GM18873 (cell line): ENCODE data around the gene SORCS2.

Experiments
- ATAC-seq: cut with Tn5 transposase; IDR thresholded peaks from one replicate; pipeline ENCODE4 v1.9.1; 2021; ENCODE audit warnings: mild to moderate bottlenecking, moderate library complexity, moderate number of reproducible peaks; ENCODE audit not compliant: unreplicated experiment, low FRiP score

The SORCS2 gene

DNA sequence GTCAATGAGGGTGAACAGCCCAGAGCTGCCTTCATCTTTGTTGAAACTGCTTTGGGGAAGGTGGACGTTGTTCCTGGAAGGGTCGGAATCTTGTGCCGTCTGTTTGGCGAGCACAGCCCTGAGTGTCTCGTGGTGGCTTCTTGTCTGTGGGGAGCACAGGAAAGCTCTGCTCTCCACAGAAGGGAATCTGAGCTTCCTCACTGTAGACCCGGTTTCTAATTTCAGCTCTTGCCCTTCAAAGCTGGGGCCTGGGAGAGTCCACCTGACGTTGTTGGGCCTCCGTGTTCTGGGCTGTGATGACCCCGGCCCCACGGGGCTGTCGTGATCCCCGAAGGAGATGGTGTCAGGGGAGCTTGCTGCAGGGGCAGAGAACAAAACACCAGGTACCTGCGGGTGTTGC lies 47.5 kb downstream of the SORCS2 start:
- no peak for ATAC-seq

DNA sequence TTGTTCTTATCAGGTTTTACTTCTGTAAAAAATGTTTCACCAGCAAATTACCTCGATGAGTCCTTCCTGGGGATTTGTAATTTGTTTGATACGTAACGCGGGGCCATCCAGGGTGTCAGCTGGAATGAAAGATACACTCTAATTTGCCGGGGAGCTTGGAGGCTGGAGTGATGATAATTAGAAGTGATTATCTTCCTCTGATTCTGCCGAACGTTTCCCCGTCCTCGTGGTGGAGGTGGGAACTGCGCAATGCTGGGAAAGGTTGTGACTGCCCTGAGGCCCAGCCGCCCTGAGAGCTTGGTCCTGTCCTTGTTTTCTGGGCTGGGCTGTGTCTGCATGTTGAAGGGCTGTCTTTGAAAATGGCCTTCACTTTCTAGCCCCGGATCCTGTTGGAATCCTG lies 48.0 kb downstream of the SORCS2 start:
- no peak for ATAC-seq

DNA sequence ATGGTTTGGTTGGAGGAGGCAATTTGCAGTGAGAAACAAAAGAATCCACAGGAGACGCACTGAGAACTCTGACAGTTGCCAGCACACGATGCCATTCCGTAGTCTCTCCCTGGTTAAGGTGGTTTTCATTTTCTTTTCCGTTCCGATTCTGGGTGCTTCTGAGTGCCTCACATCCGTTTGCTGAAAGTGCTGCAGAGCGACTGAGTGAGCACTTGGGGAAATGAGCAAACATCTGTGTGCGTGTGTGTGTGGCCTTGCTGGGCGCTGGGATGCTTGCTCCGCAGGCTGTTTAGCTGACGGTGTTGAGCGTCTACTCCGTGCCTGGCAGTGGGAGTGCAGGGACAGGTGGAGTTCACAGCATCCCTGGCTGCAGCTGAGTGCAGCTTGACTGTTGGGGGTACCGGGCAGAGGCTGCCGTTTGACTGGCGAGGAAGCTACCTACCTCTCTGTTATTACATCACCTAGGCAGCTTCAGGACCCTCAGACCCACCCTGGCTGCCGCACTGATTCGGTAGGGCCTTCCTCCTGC lies 49.3 kb downstream of the SORCS2 start:
- ATAC-seq: no peak

DNA sequence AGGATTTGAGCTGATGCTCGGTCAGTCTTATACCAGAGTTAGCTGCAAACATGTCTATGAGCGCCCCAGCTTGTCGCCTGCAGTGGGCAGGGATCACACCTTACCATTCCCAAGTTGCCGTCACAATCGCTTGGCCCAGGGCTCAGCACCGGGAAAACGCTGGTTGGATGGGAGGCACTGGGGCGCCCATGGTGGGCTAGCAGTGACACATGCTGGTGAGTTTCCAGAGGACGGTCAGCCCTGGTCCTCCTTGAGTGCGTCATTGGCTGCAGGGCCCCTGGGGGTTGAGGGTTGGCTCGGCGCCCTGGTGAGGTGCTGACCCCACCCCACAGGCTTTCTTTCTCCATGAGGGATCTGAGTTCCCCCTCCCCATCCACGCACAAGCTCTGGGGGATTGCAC lies 50.4 kb downstream of the SORCS2 start:
- ATAC-seq: no peak

DNA sequence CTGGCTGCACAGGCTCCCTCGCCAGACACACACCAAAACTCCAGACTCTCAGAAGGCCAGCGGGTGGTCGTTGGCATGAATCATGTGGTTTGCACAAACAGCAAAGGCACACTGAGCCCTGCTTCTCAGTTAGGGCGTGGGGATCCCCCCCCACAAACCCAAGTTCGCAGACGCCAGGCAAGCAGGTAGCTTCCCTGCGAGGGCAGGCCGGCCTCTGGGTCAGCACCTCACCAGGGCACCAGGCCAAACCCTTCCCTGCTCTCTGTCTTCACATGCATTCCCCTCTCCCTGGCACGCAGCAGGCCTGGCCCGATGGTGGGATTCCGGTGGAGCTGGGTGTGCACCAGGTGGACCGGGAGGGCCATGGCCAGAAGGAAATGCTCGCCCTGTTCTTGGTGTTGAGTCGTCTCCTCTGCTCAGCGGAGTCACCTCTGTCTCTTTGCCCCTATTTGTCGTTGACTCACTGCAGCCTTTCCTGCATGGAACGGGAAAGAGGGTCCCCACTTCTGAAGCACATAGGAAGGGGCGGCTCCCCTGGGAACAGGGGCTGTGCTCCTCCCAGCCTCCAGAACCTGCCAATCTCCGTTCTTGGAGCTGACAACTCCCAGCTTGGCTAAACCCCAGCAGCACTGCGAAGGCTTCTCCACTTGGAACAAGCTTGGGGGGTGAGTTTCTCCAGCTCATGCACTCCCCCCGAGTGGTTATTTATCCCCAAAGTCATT lies 51.4 kb downstream of the SORCS2 start:
- ATAC-seq: no peak

DNA sequence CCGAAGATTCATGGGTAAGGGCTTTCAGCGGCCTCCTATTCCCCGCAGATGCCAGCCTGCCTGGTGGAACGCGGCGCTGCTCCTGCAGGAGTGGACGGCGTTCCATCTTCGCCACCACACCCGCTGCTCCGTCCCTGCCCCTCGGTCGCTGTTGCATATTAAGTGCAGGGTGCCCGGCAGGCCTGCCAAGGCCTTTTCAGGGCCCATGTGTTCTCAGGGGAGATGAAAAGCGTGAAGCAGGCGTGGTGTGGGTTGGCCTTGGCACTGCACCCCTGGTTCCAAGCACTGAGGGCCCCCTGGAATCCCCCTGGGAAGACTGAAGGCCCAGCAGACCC lies 52.0 kb downstream of the SORCS2 start:
- ATAC-seq: no peak

DNA sequence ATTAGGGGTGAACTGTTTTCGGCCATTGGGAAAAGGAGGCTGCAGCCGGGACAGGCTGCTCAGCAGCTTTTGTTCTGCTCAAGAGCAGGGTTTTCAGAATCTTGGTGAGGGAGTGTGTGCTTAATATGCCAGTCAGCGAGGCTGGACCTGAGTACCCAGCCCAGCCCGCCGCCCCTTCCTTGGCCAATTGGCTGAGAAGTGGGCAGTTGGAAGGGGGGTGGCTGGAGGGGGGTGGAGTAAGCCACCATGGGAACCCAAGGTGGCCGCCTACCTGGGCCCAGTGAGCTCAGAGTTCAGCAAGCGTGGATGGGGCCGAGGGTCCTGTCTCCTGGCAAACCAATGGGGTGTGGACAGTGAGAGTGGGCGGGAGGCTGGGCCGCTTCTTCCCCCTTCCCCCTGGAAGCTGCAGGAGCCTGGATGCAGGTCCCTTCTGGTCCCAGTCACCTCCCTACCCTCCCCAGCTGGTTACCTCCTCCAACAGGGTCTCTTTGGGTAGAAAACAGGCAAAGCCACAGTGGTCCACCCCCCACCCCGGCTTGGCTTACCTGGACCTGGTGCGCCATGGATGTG lies 52.5 kb downstream of the SORCS2 start:
- ATAC-seq: no peak

DNA sequence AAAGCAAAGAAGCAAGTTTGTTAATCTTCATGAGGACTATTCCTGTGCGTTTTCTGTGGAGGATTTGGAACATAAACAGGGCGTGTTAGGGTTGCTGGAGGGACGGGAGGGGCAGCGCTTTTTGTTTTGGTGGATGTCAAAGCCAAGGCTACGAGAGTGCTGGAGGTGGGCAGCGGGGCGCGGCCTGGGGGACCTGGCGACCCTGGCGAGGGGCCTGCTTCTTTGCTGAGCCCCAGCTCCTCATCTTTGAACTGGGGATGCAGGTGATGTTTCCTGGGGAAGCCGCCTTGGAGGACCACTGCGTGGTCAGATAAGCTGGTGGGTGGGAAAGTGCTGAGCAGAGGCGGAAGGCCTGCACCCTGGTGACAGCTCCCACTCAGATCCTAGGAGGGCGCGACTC lies 55.2 kb downstream of the SORCS2 start:
- no peak for ATAC-seq

DNA sequence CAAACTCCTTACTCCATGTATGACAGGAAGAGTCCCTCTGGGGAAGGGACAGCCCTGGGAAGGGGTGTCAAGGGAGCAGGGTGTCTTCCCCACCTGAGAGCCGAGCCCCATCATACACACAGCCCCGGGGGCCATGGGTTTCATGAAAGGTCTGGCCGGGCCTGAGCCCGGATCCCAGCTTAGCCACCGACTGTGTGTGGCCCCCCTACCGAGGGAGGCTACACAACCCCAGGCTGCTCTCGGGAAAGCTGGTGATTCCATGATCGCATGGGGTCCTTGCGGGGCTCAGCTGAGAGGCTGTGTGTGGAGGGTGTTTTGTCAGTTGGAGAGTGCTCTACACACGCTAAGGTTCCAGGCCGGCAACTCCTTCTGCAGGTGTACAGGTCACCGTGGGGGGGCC lies 55.6 kb downstream of the SORCS2 start:
- ATAC-seq: no peak

DNA sequence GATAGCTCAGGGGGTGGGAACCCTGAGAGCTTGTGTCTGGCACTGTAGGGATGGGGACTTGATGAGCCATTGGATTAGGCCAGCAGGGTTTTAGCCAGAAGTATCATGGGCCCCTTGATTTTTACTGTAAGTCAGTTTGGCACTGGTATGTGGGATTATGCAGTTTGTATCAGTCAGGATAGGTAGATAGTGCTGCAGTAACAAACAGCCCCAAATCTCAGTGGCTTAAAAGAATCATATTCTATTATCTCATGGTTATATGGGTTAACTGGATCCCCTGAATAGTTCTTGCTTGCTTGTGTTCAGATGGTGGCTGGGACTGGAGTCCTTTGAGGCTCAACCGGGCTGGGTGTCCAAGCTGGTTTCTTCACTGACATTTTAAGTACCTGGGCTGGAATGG lies 56.5 kb downstream of the SORCS2 start:
- no peak for ATAC-seq

DNA sequence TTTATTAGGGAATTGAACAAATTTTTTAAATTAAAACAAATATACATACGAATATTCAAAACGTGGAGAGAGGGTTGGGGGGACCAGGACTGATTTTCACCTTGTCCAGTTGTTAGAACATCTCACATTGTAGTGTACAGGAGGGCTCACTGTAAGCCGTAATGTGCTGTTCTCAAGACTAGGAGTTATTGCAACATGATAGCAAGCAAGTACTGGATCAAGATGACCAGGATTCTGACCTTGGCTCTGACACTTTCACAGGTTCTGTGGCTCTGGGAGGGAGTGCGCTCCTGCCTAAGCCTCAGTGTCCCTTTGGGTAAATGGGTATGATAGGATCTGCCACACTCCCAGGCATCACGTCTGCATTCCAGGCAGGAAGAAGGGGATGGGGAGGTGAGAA lies 59.0 kb downstream of the SORCS2 start:
- ATAC-seq: no peak

DNA sequence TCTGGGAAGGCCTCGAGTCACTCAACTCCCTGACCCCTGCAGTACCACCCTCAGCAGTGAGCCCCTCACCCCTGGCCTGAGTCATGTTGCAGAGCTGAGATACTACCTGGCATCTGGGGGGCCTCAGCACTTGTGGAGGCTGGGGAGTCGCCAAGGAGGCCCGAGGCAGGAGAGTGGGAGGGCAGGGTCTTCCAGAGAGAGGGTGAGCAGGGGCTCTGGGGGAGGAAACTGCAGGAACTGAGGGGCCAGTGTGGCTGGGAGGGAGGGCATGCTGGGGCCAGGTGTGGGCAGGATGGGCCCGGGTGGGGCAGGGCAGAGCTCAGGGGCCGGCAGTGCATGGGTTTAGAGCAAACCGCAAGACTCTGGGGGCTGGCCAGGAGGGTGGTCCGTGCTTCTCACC lies 59.7 kb downstream of the SORCS2 start:
- ATAC-seq: no peak

DNA sequence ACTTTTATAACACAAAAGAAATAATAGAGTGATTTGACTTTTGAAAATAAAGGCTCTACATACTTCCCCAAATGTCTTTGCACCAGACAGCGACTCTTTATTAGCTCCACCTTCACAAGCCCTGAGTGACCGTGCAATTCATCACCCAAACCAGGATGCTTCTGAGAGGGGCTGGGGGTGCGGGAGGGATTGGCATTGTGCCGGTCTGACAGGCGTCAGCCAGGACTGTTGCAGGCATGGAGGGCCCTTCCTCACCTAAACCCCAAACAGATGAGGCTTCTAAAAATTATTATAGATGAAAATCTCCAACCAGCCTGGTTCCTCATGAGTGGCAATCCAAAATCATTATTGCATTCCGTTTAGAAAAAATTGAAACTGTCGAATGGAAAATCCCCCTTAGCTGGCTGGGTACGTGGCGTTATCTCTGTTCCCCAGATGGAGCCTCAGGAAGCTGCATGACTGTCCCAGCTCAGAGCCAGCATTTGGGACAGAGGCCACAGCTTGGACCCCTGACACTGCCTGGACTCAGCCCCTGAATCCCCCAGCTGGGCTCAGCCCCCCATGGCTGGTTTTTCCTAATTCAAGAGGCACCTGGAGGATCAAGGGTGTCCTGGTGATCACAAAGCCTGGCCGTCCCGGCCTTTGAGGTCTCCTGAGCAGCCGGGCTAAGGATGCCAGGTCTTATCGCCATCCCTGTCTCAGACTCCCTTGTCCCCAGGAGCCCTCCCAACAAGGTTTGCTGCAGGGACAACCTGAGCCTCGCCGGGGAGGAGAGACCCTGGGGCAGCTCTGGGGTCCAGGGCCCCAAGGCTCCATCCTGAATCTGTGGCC lies 60.4 kb downstream of the SORCS2 start:
- no peak for ATAC-seq

DNA sequence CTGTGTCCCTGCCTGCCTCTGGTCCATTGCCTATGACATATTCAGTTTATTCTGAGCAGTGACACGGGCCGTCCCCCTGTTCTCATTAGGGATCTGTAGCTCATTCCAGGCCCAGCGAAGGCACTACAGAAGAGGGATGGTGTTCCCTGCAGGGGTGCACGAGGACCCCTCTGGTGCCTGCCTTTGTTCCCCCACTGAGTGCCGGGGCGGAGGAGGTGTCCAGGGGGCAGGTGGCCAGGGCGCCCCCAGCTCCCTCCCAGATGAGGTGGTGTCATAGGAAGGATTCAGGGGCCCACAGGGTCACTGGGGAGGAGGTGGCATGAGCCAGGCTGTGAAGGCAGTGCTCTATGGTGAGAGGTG lies 61.0 kb downstream of the SORCS2 start:
- ATAC-seq: no peak

DNA sequence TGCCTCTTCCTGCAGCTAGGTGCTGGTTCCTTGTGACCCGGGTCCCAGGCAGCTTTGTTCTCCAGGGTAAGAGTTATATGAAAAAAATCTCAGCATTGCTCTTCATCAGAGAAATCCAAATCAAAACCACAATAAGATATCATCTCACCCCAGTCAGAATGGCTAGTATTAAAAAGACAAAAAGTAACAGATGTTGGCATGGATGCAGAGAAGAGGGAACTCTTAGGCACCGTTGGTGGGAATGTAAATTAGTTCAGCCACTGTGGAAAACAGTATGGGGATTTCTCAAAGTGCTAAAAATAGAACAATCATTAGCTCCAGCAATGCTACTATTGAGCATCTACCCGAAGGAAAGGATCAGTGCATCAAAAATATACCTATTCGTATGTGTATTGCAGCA lies 61.5 kb downstream of the SORCS2 start:
- no peak for ATAC-seq

DNA sequence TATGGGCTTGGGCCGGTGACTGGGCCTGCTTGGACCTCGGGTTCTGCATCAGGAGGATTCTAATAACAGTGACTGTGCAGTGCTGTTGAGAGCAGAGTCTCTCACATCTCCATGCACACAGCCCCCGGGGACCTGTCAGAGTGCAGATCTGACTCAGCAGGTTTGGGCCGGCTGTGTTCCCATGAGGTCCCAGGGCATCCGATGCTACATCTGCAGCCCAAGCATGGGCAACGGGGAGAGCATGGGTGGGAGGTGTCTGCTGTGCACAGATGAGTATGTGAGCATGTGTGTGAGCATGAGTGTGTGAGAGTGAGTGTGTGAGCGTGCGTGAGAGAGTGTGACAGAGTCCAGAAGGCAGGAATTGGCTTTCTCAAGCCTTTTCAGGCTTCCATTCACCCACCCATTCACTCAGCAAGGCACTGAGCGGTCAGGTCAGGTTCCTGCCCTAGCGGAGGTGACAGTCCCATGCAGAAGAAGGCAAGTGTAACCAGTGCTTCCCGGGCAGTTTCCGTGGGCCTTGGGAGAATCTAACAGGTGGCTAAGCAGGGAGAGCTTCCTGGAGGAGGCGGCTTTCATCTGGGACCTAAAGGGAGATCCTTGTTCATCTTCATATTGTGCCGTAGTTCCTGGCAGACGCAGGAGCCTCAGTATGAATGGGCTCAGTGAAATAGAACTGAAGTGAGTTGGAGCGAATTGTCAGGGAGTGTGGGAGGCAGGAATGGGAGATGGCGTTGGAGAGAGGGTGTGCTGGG lies 62.6 kb downstream of the SORCS2 start:
- peak; percentile 90 for ATAC-seq

DNA sequence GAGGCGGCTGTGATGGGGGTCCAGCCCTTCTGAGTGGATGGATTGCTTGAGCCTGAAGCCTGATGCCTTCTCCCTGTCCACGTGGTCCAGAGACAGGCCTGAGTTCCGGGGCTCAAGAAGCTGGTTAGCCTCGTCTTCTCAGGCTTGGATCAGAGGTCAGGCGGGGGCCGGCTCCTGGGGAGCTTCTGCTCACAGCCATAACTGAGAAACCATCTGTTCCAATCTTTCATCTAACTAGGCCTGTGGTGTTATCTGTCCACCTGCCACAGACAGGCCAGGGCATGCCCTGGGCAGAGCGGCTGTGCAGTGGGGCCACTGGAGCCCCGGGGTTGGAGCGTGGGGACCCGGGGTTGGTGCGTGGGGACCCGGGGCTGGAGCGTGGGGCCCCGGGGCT lies 63.1 kb downstream of the SORCS2 start:
- no peak for ATAC-seq

DNA sequence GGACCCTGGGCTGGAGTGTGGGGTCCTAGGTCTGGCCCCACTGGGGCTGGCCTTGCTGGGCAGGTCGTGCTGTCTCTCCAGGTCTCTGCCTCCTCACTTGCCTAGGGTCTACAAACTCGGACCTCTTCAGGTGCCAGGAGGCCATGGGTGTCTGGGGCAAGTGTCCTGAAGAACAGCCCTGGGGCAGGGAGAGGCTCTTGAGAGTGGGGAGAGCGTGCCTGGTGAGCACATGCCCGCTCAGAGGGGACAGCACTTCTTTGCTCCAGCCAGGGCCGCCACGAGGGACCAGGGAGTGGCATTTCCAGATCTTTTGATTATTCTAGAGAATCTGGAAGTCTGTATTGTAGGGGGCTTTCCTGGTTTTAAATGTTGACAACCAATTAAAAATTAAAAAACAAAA lies 63.7 kb downstream of the SORCS2 start:
- no peak for ATAC-seq

DNA sequence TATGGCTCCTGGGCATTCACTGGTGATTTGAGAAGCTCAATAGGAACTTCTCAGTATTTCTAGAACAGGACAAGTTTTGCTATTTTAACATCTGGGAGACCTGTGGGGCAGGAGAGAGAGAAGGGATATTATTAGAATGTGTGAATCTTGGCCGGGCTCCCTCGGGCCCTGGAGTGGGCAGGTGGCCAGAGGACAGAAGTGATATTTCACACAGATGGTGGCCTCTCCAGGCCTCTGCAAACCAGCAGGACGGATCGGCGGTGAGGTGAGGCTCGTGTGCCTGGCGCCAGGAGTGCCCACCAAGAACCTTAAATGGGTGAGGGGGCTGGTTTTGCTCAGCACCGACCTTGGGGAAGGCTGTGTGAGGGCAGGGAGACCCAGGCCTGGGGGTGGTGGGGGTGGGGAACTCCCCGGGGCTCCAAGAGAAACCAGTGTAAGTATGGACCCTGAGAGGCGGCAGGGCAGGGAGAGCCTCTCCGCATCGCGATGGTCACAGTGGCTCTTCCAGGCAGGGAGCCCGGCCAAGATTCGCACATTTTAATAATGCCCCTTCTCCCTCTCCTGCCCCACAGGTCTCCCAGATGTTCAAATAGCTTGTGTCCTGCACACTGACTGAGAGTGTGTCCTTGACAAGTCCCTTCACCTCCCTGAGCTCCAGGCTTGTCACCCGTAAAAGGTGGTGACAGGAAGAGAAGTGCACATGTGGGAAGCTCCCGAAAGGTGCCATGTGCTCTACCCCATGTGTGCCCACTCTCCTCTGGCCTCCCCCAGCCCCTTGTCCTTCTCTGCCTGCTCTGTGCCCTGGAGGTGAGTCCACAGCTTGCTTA lies 64.9 kb downstream of the SORCS2 start:
- ATAC-seq: no peak

DNA sequence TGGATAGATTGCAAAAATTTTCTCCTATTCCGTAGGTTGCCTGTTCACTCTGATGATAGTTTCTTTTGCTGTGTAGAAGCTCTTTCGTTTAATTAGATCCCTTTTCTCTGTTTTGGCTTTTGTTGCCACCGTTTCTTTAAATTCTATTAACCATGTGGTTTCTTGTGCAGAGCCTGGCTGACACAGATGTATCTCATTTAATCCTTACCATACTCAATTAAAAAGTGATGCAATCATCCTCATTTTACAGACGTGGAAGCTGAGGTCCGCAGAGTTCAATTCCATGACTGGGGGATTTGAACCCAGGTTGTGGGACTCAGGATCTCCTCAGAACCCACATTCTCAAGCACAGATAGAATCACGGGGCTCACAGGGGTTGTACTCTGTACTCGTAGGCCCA lies 66.7 kb downstream of the SORCS2 start:
- no peak for ATAC-seq
